ENCODE results near the gene ZMIZ1. TPM values are rescaled to one million over a fixed set of nuclear protein-coding genes. Genes with fewer than 3 reads are reported as not detected.

The ZMIZ1 gene, protein sequence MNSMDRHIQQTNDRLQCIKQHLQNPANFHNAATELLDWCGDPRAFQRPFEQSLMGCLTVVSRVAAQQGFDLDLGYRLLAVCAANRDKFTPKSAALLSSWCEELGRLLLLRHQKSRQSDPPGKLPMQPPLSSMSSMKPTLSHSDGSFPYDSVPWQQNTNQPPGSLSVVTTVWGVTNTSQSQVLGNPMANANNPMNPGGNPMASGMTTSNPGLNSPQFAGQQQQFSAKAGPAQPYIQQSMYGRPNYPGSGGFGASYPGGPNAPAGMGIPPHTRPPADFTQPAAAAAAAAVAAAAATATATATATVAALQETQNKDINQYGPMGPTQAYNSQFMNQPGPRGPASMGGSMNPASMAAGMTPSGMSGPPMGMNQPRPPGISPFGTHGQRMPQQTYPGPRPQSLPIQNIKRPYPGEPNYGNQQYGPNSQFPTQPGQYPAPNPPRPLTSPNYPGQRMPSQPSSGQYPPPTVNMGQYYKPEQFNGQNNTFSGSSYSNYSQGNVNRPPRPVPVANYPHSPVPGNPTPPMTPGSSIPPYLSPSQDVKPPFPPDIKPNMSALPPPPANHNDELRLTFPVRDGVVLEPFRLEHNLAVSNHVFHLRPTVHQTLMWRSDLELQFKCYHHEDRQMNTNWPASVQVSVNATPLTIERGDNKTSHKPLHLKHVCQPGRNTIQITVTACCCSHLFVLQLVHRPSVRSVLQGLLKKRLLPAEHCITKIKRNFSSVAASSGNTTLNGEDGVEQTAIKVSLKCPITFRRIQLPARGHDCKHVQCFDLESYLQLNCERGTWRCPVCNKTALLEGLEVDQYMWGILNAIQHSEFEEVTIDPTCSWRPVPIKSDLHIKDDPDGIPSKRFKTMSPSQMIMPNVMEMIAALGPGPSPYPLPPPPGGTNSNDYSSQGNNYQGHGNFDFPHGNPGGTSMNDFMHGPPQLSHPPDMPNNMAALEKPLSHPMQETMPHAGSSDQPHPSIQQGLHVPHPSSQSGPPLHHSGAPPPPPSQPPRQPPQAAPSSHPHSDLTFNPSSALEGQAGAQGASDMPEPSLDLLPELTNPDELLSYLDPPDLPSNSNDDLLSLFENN
- total RNA-seq, result 10 to 100 TPM; 63.1 to 80.2 TPM
- polyA plus RNA-seq (ENCODE audit: insufficient read length in 6 of 6), result 10 to 100 TPM; 73.1 to 87.2 (median 76.8) TPM
- long read RNA-seq, donor 1, partial matches to known transcripts, result 11 of 11 reads
- long read RNA-seq, donor 1, other reads (novel, unspliced or antisense), result 0 of 11 reads
- long read RNA-seq, donor 2, partial matches to known transcripts, result 25 of 25 reads
- long read RNA-seq, donor 2, other reads (novel, unspliced or antisense), result 0 of 25 reads
- long read RNA-seq, donor 3, result 0 reads
- long read RNA-seq, donor 4, partial matches to known transcripts, result 1 of 3 reads
- long read RNA-seq, donor 4, other reads (novel, unspliced or antisense), result 2 of 3 reads
- long read RNA-seq, donor 5, partial matches to known transcripts, result 0 of 1 reads
- long read RNA-seq, donor 5, other reads (novel, unspliced or antisense), result 0 of 1 reads
- long read RNA-seq, donor 6, result 0 reads
- long read RNA-seq, donor 7, result 0 reads
- long read RNA-seq, donor 8, full-length matches to known transcripts, result 2 of 12 reads
- long read RNA-seq, donor 8, partial matches to known transcripts, result 10 of 12 reads
- long read RNA-seq, donor 8, other reads (novel, unspliced or antisense), result 0 of 12 reads
- long read RNA-seq, donor 9, result 0 reads
- long read RNA-seq, donor 10, partial matches to known transcripts, result 0 of 3 reads
- long read RNA-seq, donor 10, other reads (novel, unspliced or antisense), result 3 of 3 reads
- long read RNA-seq, donor 11, partial matches to known transcripts, result 27 of 28 reads
- long read RNA-seq, donor 11, other reads (novel, unspliced or antisense), result 0 of 28 reads
- long read RNA-seq, donor 12, result 0 reads

DNA sequence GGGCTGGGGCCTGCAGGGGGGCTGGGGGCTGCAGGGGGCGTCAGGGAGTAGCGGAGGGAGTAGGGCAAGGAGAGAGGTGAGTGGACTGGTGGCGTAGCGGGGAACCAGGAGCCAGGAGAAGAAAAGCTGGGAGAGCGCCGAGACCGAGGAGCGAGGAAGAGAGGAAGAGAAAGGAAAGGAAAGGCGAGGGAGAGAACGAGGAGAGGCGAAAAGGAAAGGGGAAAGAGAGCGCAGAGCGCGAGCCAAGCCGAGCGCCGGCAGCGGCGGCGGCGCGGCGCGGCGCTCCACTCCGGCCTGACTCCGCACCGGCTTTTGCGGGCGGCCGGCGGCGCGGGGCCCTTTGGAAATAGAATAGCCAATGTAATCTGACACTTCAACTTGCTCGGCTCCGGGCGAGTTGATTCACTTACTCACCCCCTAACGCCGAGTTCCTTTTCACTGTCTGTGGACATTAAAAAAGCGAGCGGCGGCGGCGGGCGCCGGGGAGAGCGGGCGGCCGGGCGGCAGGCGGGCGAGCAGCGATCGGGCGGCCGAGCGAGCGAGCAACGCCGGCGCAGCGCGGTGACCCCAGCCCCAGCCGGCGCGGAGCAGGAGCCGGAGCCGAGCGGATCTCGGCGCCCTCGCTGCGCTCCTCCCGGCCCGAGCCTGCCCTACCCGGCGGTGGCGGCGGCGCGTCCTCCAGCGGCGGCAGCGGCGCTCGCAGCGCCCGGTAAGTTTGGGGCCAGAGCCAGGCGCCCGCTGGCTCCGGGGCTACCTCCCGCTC, at the start of gene ZMIZ1:
TSS of gene ZMIZ1 (plus strand) at position 405 of the 763 bp plus-strand sequence. CDS start 132,667 bp downstream, outside the sequence.
- Histone ChIP-seq H3K36me3 (no peaks in the 10 kb centered on the region), H3K9me3 (no peaks in the 10 kb centered on the region), H3K27ac (peak within 1 kb of the TSS; percentile 94), H3K27me3 (no peaks in the 10 kb centered on the region), H3K4me1 (peaks cover 18 to 53% of the 10 kb centered on the region in 2 donors), H3K4me3 (peak within 1 kb of the TSS; percentile 64 to 87)
- TF ChIP-seq, protein P1, sequence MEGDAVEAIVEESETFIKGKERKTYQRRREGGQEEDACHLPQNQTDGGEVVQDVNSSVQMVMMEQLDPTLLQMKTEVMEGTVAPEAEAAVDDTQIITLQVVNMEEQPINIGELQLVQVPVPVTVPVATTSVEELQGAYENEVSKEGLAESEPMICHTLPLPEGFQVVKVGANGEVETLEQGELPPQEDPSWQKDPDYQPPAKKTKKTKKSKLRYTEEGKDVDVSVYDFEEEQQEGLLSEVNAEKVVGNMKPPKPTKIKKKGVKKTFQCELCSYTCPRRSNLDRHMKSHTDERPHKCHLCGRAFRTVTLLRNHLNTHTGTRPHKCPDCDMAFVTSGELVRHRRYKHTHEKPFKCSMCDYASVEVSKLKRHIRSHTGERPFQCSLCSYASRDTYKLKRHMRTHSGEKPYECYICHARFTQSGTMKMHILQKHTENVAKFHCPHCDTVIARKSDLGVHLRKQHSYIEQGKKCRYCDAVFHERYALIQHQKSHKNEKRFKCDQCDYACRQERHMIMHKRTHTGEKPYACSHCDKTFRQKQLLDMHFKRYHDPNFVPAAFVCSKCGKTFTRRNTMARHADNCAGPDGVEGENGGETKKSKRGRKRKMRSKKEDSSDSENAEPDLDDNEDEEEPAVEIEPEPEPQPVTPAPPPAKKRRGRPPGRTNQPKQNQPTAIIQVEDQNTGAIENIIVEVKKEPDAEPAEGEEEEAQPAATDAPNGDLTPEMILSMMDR (IDR thresholded peaks at IDR 0.05), result no peak
- intact Hi-C loops (cut with DNase I), result no loop called here
- ATAC-seq (peak; percentile 47), DNase-seq (peak; percentile 90 to 94 (median 91))

DNA sequence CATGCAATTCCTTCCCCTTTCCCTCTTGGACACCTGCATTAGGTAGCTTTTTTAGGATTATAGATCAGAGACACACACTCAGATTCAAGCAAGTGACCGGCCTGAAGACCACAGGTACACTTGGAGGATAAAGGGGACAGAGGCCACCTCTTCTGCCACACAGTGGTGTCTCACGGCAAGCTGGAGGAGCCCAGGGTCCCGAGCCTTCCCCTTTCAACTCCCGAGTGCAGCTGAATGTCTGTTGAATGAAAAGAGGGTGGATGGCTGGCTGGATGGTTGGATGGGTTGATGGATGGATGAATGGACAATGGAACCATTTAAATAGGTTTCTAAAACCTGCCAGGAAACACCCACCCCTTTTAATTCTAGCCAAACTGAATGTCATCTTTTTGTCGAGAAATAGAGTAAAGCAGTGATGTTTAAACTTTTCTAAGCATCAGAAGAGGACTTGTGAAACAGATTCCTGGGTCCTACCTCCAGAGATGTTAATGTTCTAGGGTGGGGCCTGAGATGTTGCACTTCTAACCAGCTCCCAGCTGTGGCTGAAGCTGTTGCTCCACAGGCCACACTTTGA, 49.2 kb upstream of the ZMIZ1 start:
- no peak overlapping the region for H3K4me3 ChIP-seq
- TF ChIP-seq, protein P1 (IDR thresholded peaks at IDR 0.05), result no peak
- peaks cover 0 to 10% of the 10 kb centered on the region in 2 donors for H3K4me1 ChIP-seq
- H3K27ac ChIP-seq, result no peak overlapping the region
- no peaks in the 10 kb centered on the region for H3K27me3 ChIP-seq
- ATAC-seq, result no peak
- peaks cover 0 to 8% of the 10 kb centered on the region in 2 donors for H3K9me3 ChIP-seq
- DNase-seq, result no peak
- no peaks in the 10 kb centered on the region for H3K36me3 ChIP-seq
- intact Hi-C loops (cut with DNase I), result no loop called here

DNA sequence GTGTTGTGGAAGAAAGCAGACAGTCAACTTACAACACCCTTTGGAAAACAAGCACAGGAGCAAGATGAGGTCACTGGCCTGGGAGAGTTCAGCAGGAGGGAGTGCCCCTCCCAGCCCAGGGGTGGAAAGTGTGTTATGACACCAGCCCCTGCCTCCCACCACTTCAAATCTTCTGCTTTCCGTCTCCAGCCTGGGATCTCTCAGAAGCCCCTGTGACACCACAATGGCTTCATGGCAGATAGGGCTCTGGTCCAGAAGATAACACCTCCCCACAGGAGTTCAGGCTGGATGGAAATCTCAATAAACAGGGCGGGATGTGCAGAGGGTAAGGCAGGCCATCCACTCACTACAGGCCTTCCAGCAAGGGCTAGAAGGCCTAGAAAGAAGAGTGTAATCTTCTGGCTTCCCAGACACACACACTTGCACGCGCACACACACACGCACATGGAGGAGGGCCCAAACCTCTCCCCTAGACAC, 48.7 kb upstream of the ZMIZ1 start:
- H3K36me3 ChIP-seq, result no peaks in the 10 kb centered on the region
- no peaks in the 10 kb centered on the region for H3K27me3 ChIP-seq
- H3K9me3 ChIP-seq, result peaks cover 0 to 8% of the 10 kb centered on the region in 2 donors
- ATAC-seq, result peak; percentile 38
- no peak overlapping the region for H3K27ac ChIP-seq
- H3K4me1 ChIP-seq, result peaks cover 0 to 10% of the 10 kb centered on the region in 2 donors
- DNase-seq, result no peak
- intact Hi-C loops (cut with DNase I), result no loop called here
- TF ChIP-seq, protein P1 (IDR thresholded peaks at IDR 0.05), result no peak
- H3K4me3 ChIP-seq, result no peak overlapping the region

Measured in left lung (tissue), 14 donors.